MCF 10A (cell line): ENCODE measurements around the gene RYR1. TPM values are rescaled to one million over a fixed set of nuclear protein-coding genes. Genes with fewer than 3 reads are reported as not detected.

Source experiments
- BruUV-seq: library from RNA; stranded (reverse); fragments of 400-500 nt; replicated peaks from 2 replicates; lab custom pipeline; 2021; lab: Mats Ljungman, UMichigan
- CTCF ChIA-PET: fragments of 300-600 bp; sonication (Branson Sonifier 250); formaldehyde crosslinking; extraction: SDS; loops from one replicate; lab custom pipeline; 2021; ENCODE audit warnings: antibody characterized with exemption, inconsistent platforms; lab: Yijun Ruan, JAX
- POLR2A ChIA-PET: fragments of 300-600, 350-650 bp; sonication (Branson Sonifier 250); formaldehyde crosslinking; extraction: SDS; loops from one replicate; lab custom pipeline; 2020; ENCODE audit warnings: antibody characterized with exemption, inconsistent platforms; lab: Yijun Ruan, JAX
- DNase-seq: peaks from one replicate; pipeline ENCODE4 v3.0.0-alpha.2; 2018; ENCODE audit not compliant: unreplicated experiment
- H3K27ac Mint-ChIP-seq: one replicate; pipeline ENCODE4 v1.8.0; 2022; ENCODE audit warnings: mild to moderate bottlenecking, low read depth, mixed read lengths; ENCODE audit not compliant: unreplicated experiment
- H3K27me3 Mint-ChIP-seq: one replicate; pipeline ENCODE4 v1.8.0; 2022; ENCODE audit warnings: mixed read lengths; ENCODE audit not compliant: insufficient read depth, unreplicated experiment
- H3K36me3 Mint-ChIP-seq: one replicate; pipeline ENCODE4 v1.8.0; 2022; ENCODE audit warnings: mild to moderate bottlenecking, moderate library complexity, mixed read lengths; ENCODE audit not compliant: insufficient read depth, unreplicated experiment
- H3K4me1 Mint-ChIP-seq: one replicate; pipeline ENCODE4 v1.8.0; 2022; ENCODE audit warnings: mixed read lengths; ENCODE audit not compliant: insufficient read depth, unreplicated experiment
- H3K4me3 Mint-ChIP-seq: one replicate; pipeline ENCODE4 v1.8.0; 2022; ENCODE audit warnings: mild to moderate bottlenecking, moderate library complexity, mixed read lengths; ENCODE audit not compliant: unreplicated experiment
- H3K9me3 Mint-ChIP-seq: one replicate; pipeline ENCODE4 v1.8.0; 2022; ENCODE audit warnings: mixed read lengths; ENCODE audit not compliant: unreplicated experiment
- CTCF ChIP-seq: fragments of 200-600 bp; IDR thresholded peaks from one replicate; pipeline ENCODE4 v1.8.0; 2022; ENCODE audit warnings: antibody characterized with exemption, mild to moderate bottlenecking; ENCODE audit not compliant: unreplicated experiment
- intact Hi-C: fragments of 100-400 bp; cut with micrococcal nuclease; formaldehyde crosslinking; loops from 2 replicates; pipeline ENCODE4 v1.14.1; 2022
- total RNA-seq: library from RNA; stranded (reverse); gene quantifications from 2 replicates; pipeline ENCODE4 v1.2.3, GENCODE V29; 2022

Gene RYR1
- total RNA-seq, 1 experiment from 2014 or later: 0.28 TPM

GRCh38 chr19:38451036-38451435 lies 17.5 kb downstream of the RYR1 start:
- intact Hi-C loops: no loop called here
- DNase-seq: no peak
- Mint-ChIP-seq H3K36me3 (no peaks in the 10 kb centered on the region), H3K9me3 (peaks cover 6% of the 10 kb centered on the region), H3K27me3 (peaks cover 30% of the 10 kb centered on the region), H3K4me3 (no peak overlapping the region), H3K4me1 (no peaks in the 10 kb centered on the region), H3K27ac (no peak overlapping the region)
- POLR2A ChIA-PET: interaction anchor here (0.6 kb wide), 1 partner anchor 15 kb away, joined by 3 read pairs; no protein-coding TSS in a partner anchor
- TF ChIP-seq CTCF: no peak
- no TSS peak for BruUV-seq
- CTCF ChIA-PET: no interaction called here

GRCh38 chr19:38451629-38452028 lies 18.1 kb downstream of the RYR1 start:
- CTCF ChIA-PET: no interaction called here
- TF ChIP-seq CTCF: no peak
- Mint-ChIP-seq H3K4me1 (no peaks in the 10 kb centered on the region), H3K27ac (no peak overlapping the region), H3K36me3 (no peaks in the 10 kb centered on the region), H3K9me3 (peaks cover 6% of the 10 kb centered on the region), H3K27me3 (peaks cover 24% of the 10 kb centered on the region), H3K4me3 (no peak overlapping the region)
- intact Hi-C loops: no loop called here
- DNase-seq: no peak
- no TSS peak for BruUV-seq
- POLR2A ChIA-PET: no interaction called here

- POLR2A ChIA-PET: no interaction called here
These were observed 19.2 kb downstream of the RYR1 start for GRCh38 chr19:38452430-38453366.

More at GRCh38 chr19:38452430-38453366, 19.2 kb downstream of the RYR1 start:
- no peak for TF ChIP-seq CTCF
- H3K27me3 Mint-ChIP-seq: peaks cover 32% of the 10 kb centered on the region
- CTCF ChIA-PET: no interaction called here
- H3K9me3 Mint-ChIP-seq: peaks cover 6% of the 10 kb centered on the region
- intact Hi-C loops: no loop called here
- BruUV-seq: no TSS peak
- H3K4me3 Mint-ChIP-seq: no peak overlapping the region
- no peak overlapping the region for H3K27ac Mint-ChIP-seq
- peak; percentile 14 for DNase-seq
- H3K36me3 Mint-ChIP-seq: no peaks in the 10 kb centered on the region
- H3K4me1 Mint-ChIP-seq: no peaks in the 10 kb centered on the region
